Tibial nerve (tissue), 4 donors: ENCODE data around the gene LRIT3. TPM values are rescaled to one million over a fixed set of nuclear protein-coding genes. Genes with fewer than 3 reads are reported as not detected.

ENCODE experiments used
- total RNA-seq, 4 donors: library from RNA; depleted of rRNA; stranded (reverse); fragments of >200 nt; gene quantifications; one replicate each; pipeline ENCODE4 v1.1.0, GENCODE V29; 2016

Gene LRIT3
- total RNA-seq, 4 donors from 2014 or later, result 0.21 to 0.60 (median 0.51) TPM

Other genes with a start within 250 kb of the LRIT3 start
- 10 to 100 TPM; 10.0 to 18.0 (median 13.7) TPM for gene CASP6, start 144.7 kb upstream of the LRIT3 start, total RNA-seq
- gene PLA2G12A, start 118.0 kb upstream of the LRIT3 start, total RNA-seq, result 10 to 100 TPM; 17.8 to 27.0 (median 22.4) TPM
- gene CFI, start 46.1 kb upstream of the LRIT3 start, total RNA-seq, result 10 to 100 TPM; 23.7 to 34.3 (median 26.6) TPM
- 1 to 10 TPM; 6.3 to 9.0 (median 6.8) TPM for gene GAR1, start 32.3 kb upstream of the LRIT3 start, total RNA-seq
- under 1 TPM in 1 of 4 donors, not detected in 3; 0.22 TPM for gene RRH, start 20.1 kb upstream of the LRIT3 start, total RNA-seq
- gene EGF, start 64.8 kb downstream of the LRIT3 start, total RNA-seq, result 1 to 10 TPM in 1 of 4 donors, under 1 TPM in 1, not detected in 2; 0.42 to 1.6 TPM